Glutamatergic neuron (in vitro differentiated cells): Measurements from ENCODE around the gene NCOA7. TPM values are rescaled to one million over a fixed set of nuclear protein-coding genes. Genes with fewer than 3 reads are reported as not detected.

Experiments
- DNase-seq: peaks from one replicate; pipeline ENCODE4 v3.0.0; 2022
- H3K27ac Mint-ChIP-seq: one replicate; pipeline ENCODE4 v1.8.0; 2020; ENCODE audit warnings: mild to moderate bottlenecking, mixed read lengths, inconsistent platforms; ENCODE audit not compliant: unreplicated experiment
- H3K27me3 Mint-ChIP-seq: one replicate; pipeline ENCODE4 v1.8.0; 2020; ENCODE audit warnings: mild to moderate bottlenecking, moderate library complexity, mixed read lengths, inconsistent platforms; ENCODE audit not compliant: unreplicated experiment
- H3K36me3 Mint-ChIP-seq: one replicate; pipeline ENCODE4 v1.8.0; 2020; ENCODE audit warnings: mild to moderate bottlenecking, mixed read lengths, inconsistent platforms; ENCODE audit not compliant: unreplicated experiment
- H3K4me1 Mint-ChIP-seq: one replicate; pipeline ENCODE4 v1.8.0; 2020; ENCODE audit warnings: mild to moderate bottlenecking, low read depth, mixed read lengths, inconsistent platforms; ENCODE audit not compliant: unreplicated experiment
- H3K4me3 Mint-ChIP-seq: one replicate; pipeline ENCODE4 v1.8.0; 2020; ENCODE audit warnings: mild to moderate bottlenecking, mixed read lengths, inconsistent platforms; ENCODE audit not compliant: unreplicated experiment
- H3K9me3 Mint-ChIP-seq: one replicate; pipeline ENCODE4 v1.8.0; 2020; ENCODE audit warnings: mild to moderate bottlenecking, moderate library complexity, mixed read lengths, inconsistent platforms; ENCODE audit not compliant: unreplicated experiment
- total RNA-seq: library from RNA; stranded (reverse); fragmentation: NEBNext Ultra II Directional; extraction: Animal tissue kit (Norgen Biotek cat#: 25700); gene quantifications from one replicate; pipeline ENCODE4 v1.2.1, GENCODE V29; 2021; ENCODE audit not compliant: unreplicated experiment
- TF ChIP-seq, protein P1 (sequence below): fragments of 200-600 bp; sonication (generic); IDR thresholded peaks from one replicate; pipeline ENCODE4 v1.5.0; 2021; ENCODE audit not compliant: partially characterized antibody, unreplicated experiment

Gene NCOA7
- total RNA-seq, 1 donor from 2014 or later: 23.5 TPM

DNA sequence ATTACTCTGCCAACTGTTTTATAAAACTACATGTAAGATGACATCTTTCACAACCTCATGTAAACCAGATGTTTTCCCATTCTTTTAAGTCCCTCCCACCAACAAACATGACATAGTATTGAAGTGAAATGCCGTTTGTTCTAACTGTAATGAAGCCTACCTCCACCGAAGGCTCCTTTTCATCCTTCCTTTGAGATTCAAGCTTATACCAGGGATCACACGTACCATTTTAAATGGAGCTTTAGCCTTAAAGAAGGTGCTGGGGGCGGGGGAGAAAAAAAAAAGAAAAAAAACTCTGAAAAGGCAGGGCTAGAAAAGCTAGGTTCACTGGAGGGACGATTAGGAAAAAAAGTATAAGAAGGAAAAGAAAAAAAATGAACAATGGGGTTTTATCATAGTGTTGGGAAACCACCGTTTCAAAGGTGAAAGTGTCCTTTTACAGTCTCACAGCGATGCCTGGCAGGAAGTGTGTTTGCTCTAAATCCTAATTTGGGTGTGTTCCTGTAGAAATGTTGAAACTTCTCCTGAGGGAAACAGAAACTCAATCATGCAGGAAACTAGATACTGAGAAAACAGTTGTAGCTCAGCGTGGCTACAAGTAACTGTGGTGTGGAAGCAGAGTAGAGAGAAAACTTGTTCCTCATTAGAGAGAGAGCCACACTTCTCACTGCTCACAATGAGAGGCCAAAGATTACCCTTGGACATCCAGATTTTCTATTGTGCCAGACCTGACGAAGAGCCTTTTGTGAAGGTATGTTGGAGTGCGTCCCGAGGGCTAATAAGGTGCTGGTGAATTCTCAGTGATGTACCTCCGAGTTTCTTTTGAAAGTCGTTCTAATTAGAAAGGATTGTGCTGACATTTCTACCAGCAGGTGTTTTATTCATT is 128.2 kb downstream of the NCOA7 start:
- no peaks in the 10 kb centered on the region for H3K4me1 Mint-ChIP-seq
- DNase-seq: no peak
- H3K4me3 Mint-ChIP-seq: no peak overlapping the region
- H3K27me3 Mint-ChIP-seq: no peaks in the 10 kb centered on the region
- no peaks in the 10 kb centered on the region for H3K36me3 Mint-ChIP-seq
- H3K9me3 Mint-ChIP-seq: no peaks in the 10 kb centered on the region
- no peak overlapping the region for H3K27ac Mint-ChIP-seq
- TF ChIP-seq, protein P1, sequence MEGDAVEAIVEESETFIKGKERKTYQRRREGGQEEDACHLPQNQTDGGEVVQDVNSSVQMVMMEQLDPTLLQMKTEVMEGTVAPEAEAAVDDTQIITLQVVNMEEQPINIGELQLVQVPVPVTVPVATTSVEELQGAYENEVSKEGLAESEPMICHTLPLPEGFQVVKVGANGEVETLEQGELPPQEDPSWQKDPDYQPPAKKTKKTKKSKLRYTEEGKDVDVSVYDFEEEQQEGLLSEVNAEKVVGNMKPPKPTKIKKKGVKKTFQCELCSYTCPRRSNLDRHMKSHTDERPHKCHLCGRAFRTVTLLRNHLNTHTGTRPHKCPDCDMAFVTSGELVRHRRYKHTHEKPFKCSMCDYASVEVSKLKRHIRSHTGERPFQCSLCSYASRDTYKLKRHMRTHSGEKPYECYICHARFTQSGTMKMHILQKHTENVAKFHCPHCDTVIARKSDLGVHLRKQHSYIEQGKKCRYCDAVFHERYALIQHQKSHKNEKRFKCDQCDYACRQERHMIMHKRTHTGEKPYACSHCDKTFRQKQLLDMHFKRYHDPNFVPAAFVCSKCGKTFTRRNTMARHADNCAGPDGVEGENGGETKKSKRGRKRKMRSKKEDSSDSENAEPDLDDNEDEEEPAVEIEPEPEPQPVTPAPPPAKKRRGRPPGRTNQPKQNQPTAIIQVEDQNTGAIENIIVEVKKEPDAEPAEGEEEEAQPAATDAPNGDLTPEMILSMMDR: no peak

DNA sequence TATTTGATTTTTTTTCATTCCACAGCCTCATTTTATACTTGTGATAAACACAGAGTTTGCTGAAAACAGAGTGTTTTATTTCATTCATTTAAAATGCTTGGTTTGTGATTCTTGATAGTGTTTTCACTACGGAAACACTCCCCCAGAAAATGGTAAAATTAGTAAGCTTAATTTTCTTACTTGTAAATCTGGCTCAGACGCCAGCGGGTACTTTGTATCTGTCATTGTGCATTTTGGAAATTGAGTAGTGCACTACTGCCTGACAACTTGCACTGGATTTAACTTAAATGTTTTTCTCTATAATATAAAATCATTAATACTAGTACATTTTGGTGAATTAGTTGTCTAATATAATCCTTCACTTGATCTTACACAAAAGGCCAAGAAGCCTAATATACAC is 128.9 kb downstream of the NCOA7 start:
- Mint-ChIP-seq H3K4me1 (no peaks in the 10 kb centered on the region), H3K27ac (no peak overlapping the region), H3K4me3 (no peak overlapping the region), H3K27me3 (no peaks in the 10 kb centered on the region), H3K36me3 (no peaks in the 10 kb centered on the region), H3K9me3 (no peaks in the 10 kb centered on the region)
- TF ChIP-seq, protein P1: no peak
- DNase-seq: no peak

GRCh38 chr6:125922322-125922860 is 131.6 kb downstream of the NCOA7 start:
- Mint-ChIP-seq H3K36me3 (no peaks in the 10 kb centered on the region), H3K4me1 (no peaks in the 10 kb centered on the region), H3K9me3 (no peaks in the 10 kb centered on the region), H3K4me3 (no peak overlapping the region), H3K27me3 (no peaks in the 10 kb centered on the region), H3K27ac (no peak overlapping the region)
- DNase-seq: no peak
- TF ChIP-seq, protein P1: no peak

- Mint-ChIP-seq H3K27ac (no peak overlapping the region), H3K4me3 (no peak overlapping the region), H3K9me3 (no peaks in the 10 kb centered on the region), H3K36me3 (no peaks in the 10 kb centered on the region), H3K4me1 (no peaks in the 10 kb centered on the region), H3K27me3 (no peaks in the 10 kb centered on the region)
- TF ChIP-seq, protein P1: no peak
- no peak for DNase-seq
Measured at GRCh38 chr6:125923366-125923877, 132.7 kb downstream of the NCOA7 start.

DNA sequence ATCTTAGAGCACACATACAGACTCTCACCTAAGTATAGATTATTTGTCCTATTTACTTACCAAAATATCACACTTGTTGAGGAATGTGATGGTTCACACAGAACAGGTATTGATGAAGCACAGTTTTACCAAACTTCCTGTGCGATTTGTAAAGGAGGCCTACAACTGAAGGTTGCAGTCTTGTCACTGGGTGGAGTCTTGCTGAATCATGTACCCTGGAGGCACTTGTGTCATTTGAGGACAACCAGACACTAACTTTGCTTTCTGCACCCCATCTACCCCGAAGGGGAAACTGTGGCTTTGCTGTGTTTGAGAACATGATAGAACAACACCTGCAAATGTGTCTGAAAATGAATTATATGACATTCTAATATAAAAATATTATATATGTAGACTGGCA is 133.4 kb downstream of the NCOA7 start:
- Mint-ChIP-seq H3K27me3 (no peaks in the 10 kb centered on the region), H3K4me1 (no peaks in the 10 kb centered on the region), H3K9me3 (no peaks in the 10 kb centered on the region), H3K27ac (no peak overlapping the region), H3K36me3 (no peaks in the 10 kb centered on the region), H3K4me3 (no peak overlapping the region)
- no peak for DNase-seq
- TF ChIP-seq, protein P1: no peak
